ENCODE measurements around the gene COL1A2. TPM values are rescaled to one million over a fixed set of nuclear protein-coding genes. Genes with fewer than 3 reads are reported as not detected.

The COL1A2 gene
- total and polyA plus RNA-seq, 5 donors from 2014 or later = not detected

DNA sequence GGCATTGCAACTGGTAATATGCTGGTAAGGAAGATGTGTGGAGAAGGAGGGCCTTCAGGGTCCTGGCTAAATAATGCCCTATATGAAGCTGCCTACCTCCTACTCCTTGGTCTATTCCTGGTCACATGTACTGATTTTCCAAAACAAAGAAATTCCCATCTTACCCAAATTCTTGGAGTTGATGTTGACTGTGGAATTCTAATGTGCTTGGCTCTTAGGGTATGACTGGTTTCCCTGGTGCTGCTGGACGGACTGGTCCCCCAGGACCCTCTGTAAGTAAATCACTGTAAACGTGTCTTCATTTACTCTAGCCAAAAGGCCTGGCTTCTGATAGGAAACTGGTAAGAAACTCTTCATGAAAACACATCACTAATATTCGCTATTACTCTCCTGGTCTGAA lies 27.0 kb downstream of the COL1A2 start:
- no peak for ATAC-seq (ENCODE audit: low read depth in 2 of 2)
- no peaks in the 10 kb centered on the region for H3K9me3 Mint-ChIP-seq
- DNase-seq = no peak
- Histone ChIP-seq H3K4me1 (ENCODE audit: control insufficient read depth, insufficient read depth, low read length, poor library complexity, severe bottlenecking) (no peaks in the 10 kb centered on the region), H3K4me3 (ENCODE audit: low read depth, low read length) (no peak overlapping the region), H3K27ac (ENCODE audit: insufficient read depth, low read length, poor library complexity, severe bottlenecking) (no peak overlapping the region), H3K9me3 (ENCODE audit: control insufficient read depth in 2 of 2, low read length in 2 of 2) (no peaks in the 10 kb centered on the region), H3K36me3 (ENCODE audit: control insufficient read depth, insufficient read depth, low read length) (no peaks in the 10 kb centered on the region), H3K27me3 (ENCODE audit: control insufficient read depth, insufficient read depth, low read length) (no peaks in the 10 kb centered on the region)
- H3K27me3 Mint-ChIP-seq = peaks cover 5% of the 10 kb centered on the region
- no peaks in the 10 kb centered on the region for H3K4me1 Mint-ChIP-seq
- no peak overlapping the region for H3K27ac Mint-ChIP-seq
- H3K4me3 Mint-ChIP-seq = no peak overlapping the region
- H3K36me3 Mint-ChIP-seq = no peaks in the 10 kb centered on the region

DNA sequence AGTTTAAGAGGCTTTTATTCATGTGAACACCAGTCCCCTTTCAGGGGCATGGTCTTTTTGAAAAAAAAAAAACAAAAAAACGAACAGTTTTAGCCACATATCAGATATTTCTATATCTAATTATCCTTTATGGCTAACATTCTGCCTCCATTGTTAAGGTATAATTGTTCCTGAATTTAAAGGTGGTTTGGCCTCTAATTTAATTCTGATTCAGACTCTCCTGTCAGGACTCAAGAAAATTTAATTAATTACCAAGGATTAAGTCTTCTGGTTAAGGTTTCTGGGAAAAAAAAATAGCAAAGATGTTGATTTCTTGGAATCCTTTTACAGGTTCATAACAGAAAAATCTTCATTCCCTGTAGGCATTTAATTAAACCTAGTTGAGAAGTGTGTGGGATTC lies 27.4 kb downstream of the COL1A2 start:
- Mint-ChIP-seq H3K4me3 (no peak overlapping the region), H3K4me1 (no peaks in the 10 kb centered on the region), H3K36me3 (no peaks in the 10 kb centered on the region), H3K9me3 (no peaks in the 10 kb centered on the region), H3K27ac (no peak overlapping the region), H3K27me3 (peaks cover under 1% of the 10 kb centered on the region)
- no peaks in the 10 kb centered on the region for H3K9me3 ChIP-seq (ENCODE audit: control insufficient read depth in 2 of 2, low read length in 2 of 2)
- no peaks in the 10 kb centered on the region for H3K4me1 ChIP-seq (ENCODE audit: control insufficient read depth, insufficient read depth, low read length, poor library complexity, severe bottlenecking)
- H3K27me3 ChIP-seq (ENCODE audit: control insufficient read depth, insufficient read depth, low read length) = no peaks in the 10 kb centered on the region
- DNase-seq (no peak), ATAC-seq (ENCODE audit: low read depth in 2 of 2) (no peak)
- H3K36me3 ChIP-seq (ENCODE audit: control insufficient read depth, insufficient read depth, low read length) = no peaks in the 10 kb centered on the region
- H3K4me3 ChIP-seq (ENCODE audit: low read depth, low read length) = no peak overlapping the region
- no peak overlapping the region for H3K27ac ChIP-seq (ENCODE audit: insufficient read depth, low read length, poor library complexity, severe bottlenecking)

DNA sequence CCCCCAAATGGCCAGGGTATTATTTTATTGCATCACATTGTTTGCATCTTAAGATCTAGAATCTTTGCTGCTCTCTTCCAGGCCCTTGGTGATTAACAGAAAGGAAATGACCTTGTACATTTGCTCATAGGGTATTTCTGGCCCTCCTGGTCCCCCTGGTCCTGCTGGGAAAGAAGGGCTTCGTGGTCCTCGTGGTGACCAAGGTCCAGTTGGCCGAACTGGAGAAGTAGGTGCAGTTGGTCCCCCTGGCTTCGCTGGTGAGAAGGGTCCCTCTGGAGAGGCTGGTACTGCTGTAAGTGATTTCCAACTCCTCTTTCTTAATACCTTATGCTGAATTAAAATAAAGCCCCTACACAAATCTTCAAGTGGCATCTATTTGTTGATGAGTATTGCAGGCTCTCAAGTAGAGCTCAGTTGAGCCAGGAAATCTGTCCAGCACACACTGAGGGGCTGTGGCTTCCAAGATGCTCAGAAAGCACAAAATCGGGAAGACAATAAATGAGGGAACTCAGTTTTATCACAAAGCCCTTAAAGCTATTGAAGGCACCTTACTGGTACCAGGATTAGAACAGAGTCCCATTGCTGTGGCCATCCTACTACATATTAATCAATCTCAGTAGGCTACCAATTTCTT lies 28.2 kb downstream of the COL1A2 start:
- Mint-ChIP-seq H3K4me3 (no peak overlapping the region), H3K36me3 (no peaks in the 10 kb centered on the region), H3K4me1 (no peaks in the 10 kb centered on the region), H3K27me3 (no peaks in the 10 kb centered on the region), H3K27ac (no peak overlapping the region), H3K9me3 (no peaks in the 10 kb centered on the region)
- Histone ChIP-seq H3K27ac (ENCODE audit: insufficient read depth, low read length, poor library complexity, severe bottlenecking) (no peak overlapping the region), H3K9me3 (ENCODE audit: control insufficient read depth in 2 of 2, low read length in 2 of 2) (no peaks in the 10 kb centered on the region), H3K4me3 (ENCODE audit: low read depth, low read length) (no peak overlapping the region), H3K4me1 (ENCODE audit: control insufficient read depth, insufficient read depth, low read length, poor library complexity, severe bottlenecking) (no peaks in the 10 kb centered on the region), H3K27me3 (ENCODE audit: control insufficient read depth, insufficient read depth, low read length) (no peaks in the 10 kb centered on the region), H3K36me3 (ENCODE audit: control insufficient read depth, insufficient read depth, low read length) (no peaks in the 10 kb centered on the region)
- DNase-seq (no peak), ATAC-seq (ENCODE audit: low read depth in 2 of 2) (no peak)

DNA sequence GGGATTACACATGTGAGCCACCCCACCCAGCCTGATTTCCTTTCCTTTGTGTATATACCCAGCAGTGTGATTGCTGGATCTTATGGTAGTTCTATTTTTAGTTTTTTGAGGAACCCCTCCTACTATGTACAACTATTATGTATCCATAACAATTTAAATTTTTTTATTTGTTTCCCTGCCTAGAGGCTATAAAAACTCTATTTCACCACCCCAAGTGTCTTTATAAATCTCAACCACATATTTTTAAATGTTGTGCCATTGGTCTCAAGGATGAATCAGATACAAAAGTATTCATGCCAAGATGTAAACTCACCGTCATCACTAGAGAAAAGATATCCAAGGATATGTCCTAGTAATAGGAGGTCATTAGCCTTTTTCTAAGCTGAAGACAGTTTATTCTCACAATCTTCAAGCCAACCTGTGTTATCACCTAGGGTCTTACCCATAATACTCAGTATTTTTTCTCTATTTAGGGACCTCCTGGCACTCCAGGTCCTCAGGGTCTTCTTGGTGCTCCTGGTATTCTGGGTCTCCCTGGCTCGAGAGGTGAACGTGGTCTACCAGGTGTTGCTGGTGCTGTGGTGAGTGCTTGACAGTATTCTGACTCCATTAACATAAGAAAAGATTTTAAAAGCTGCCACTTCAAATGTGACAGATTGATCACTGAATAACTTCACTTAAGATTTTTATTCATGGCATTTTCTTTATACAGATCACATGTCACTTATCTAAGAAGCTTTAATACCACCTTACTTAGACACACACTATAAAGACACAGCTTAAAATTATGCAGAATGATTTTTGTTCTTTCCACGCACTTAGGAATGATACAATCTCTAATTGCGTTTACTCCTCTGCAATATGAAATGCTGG lies 29.4 kb downstream of the COL1A2 start:
- H3K9me3 Mint-ChIP-seq = no peaks in the 10 kb centered on the region
- no peaks in the 10 kb centered on the region for H3K4me1 ChIP-seq (ENCODE audit: control insufficient read depth, insufficient read depth, low read length, poor library complexity, severe bottlenecking)
- no peaks in the 10 kb centered on the region for H3K36me3 ChIP-seq (ENCODE audit: control insufficient read depth, insufficient read depth, low read length)
- ATAC-seq (ENCODE audit: low read depth in 2 of 2) = no peak
- H3K27me3 ChIP-seq (ENCODE audit: control insufficient read depth, insufficient read depth, low read length) = no peaks in the 10 kb centered on the region
- DNase-seq = no peak
- no peaks in the 10 kb centered on the region for H3K36me3 Mint-ChIP-seq
- no peaks in the 10 kb centered on the region for H3K4me1 Mint-ChIP-seq
- H3K4me3 ChIP-seq (ENCODE audit: low read depth, low read length) = no peak overlapping the region
- H3K27ac ChIP-seq (ENCODE audit: insufficient read depth, low read length, poor library complexity, severe bottlenecking) = no peak overlapping the region
- no peak overlapping the region for H3K27ac Mint-ChIP-seq
- no peak overlapping the region for H3K4me3 Mint-ChIP-seq
- no peaks in the 10 kb centered on the region for H3K27me3 Mint-ChIP-seq
- no peaks in the 10 kb centered on the region for H3K9me3 ChIP-seq (ENCODE audit: control insufficient read depth in 2 of 2, low read length in 2 of 2)

DNA sequence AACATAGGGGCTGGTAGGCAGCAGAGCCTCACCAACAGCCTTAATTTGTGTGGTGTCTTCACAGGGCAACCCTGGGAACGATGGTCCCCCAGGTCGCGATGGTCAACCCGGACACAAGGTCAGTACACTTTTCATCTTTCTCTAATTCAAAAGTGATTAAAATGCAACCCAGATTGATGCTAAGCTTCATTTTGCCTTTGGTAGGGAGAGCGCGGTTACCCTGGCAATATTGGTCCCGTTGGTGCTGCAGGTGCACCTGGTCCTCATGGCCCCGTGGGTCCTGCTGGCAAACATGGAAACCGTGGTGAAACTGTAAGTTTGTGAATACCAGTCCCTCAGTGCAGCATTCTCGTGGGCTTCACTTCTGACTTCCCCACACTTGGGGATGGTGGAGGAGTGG lies 30.9 kb downstream of the COL1A2 start:
- no peak overlapping the region for H3K27ac ChIP-seq (ENCODE audit: insufficient read depth, low read length, poor library complexity, severe bottlenecking)
- no peaks in the 10 kb centered on the region for H3K27me3 ChIP-seq (ENCODE audit: control insufficient read depth, insufficient read depth, low read length)
- Mint-ChIP-seq H3K4me3 (no peak overlapping the region), H3K27me3 (no peaks in the 10 kb centered on the region), H3K36me3 (no peaks in the 10 kb centered on the region), H3K9me3 (no peaks in the 10 kb centered on the region), H3K4me1 (no peaks in the 10 kb centered on the region), H3K27ac (no peak overlapping the region)
- no peak overlapping the region for H3K4me3 ChIP-seq (ENCODE audit: low read depth, low read length)
- H3K36me3 ChIP-seq (ENCODE audit: control insufficient read depth, insufficient read depth, low read length) = no peaks in the 10 kb centered on the region
- H3K9me3 ChIP-seq (ENCODE audit: control insufficient read depth in 2 of 2, low read length in 2 of 2) = no peaks in the 10 kb centered on the region
- no peaks in the 10 kb centered on the region for H3K4me1 ChIP-seq (ENCODE audit: control insufficient read depth, insufficient read depth, low read length, poor library complexity, severe bottlenecking)
- ATAC-seq (ENCODE audit: low read depth in 2 of 2) (no peak), DNase-seq (no peak)

DNA sequence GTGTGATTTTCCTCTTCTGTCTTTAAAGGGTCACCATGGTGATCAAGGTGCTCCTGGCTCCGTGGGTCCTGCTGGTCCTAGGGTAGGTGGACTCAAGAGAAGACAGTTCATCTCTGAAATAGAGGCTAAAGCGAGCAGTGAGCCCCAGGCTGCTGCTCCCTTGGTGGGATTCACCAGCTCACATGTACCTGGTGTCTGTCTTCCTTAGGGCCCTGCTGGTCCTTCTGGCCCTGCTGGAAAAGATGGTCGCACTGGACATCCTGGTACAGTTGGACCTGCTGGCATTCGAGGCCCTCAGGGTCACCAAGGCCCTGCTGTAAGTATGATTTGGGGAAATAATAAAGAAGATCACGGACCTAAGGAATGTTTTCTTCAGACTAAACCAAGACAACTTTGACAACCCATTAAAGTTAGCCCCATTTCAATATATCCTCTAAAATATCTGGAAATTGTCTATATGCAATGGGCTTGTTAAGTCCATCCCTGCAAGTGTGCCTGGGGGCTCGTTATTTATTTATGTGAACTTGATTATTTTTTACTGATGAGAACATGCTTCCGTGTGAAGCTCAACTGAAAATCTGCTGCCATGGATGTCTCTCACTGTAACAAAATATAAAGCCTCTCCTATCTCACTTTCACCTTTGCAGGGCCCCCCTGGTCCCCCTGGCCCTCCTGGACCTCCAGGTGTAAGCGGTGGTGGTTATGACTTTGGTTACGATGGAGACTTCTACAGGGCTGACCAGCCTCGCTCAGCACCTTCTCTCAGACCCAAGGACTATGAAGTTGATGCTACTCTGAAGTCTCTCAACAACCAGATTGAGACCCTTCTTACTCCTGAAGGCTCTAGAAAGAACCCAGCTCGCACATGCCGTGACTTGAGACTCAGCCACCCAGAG lies 32.5 kb downstream of the COL1A2 start:
- H3K27ac ChIP-seq (ENCODE audit: insufficient read depth, low read length, poor library complexity, severe bottlenecking) = no peak overlapping the region
- H3K4me1 Mint-ChIP-seq = no peaks in the 10 kb centered on the region
- H3K36me3 Mint-ChIP-seq = no peaks in the 10 kb centered on the region
- no peaks in the 10 kb centered on the region for H3K9me3 Mint-ChIP-seq
- no peaks in the 10 kb centered on the region for H3K4me1 ChIP-seq (ENCODE audit: control insufficient read depth, insufficient read depth, low read length, poor library complexity, severe bottlenecking)
- H3K36me3 ChIP-seq (ENCODE audit: control insufficient read depth, insufficient read depth, low read length) = no peaks in the 10 kb centered on the region
- DNase-seq = no peak
- no peak overlapping the region for H3K27ac Mint-ChIP-seq
- H3K27me3 Mint-ChIP-seq = no peaks in the 10 kb centered on the region
- no peaks in the 10 kb centered on the region for H3K27me3 ChIP-seq (ENCODE audit: control insufficient read depth, insufficient read depth, low read length)
- H3K9me3 ChIP-seq (ENCODE audit: control insufficient read depth in 2 of 2, low read length in 2 of 2) = no peaks in the 10 kb centered on the region
- no peak overlapping the region for H3K4me3 ChIP-seq (ENCODE audit: low read depth, low read length)
- no peak for ATAC-seq (ENCODE audit: low read depth in 2 of 2)
- no peak overlapping the region for H3K4me3 Mint-ChIP-seq

DNA sequence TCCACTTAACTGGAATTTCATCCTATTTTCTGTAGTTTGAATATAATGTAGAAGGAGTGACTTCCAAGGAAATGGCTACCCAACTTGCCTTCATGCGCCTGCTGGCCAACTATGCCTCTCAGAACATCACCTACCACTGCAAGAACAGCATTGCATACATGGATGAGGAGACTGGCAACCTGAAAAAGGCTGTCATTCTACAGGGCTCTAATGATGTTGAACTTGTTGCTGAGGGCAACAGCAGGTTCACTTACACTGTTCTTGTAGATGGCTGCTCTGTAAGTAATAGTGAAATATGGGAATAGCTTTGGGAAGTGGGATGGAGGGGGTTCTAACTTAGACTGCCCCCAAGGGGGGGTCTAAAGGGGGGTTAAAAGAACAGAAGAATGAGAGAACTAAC lies 34.5 kb downstream of the COL1A2 start:
- ATAC-seq (ENCODE audit: low read depth in 2 of 2) = no peak
- no peaks in the 10 kb centered on the region for H3K4me1 Mint-ChIP-seq
- no peak overlapping the region for H3K27ac Mint-ChIP-seq
- Histone ChIP-seq H3K4me1 (ENCODE audit: control insufficient read depth, insufficient read depth, low read length, poor library complexity, severe bottlenecking) (no peaks in the 10 kb centered on the region), H3K27me3 (ENCODE audit: control insufficient read depth, insufficient read depth, low read length) (no peaks in the 10 kb centered on the region), H3K27ac (ENCODE audit: insufficient read depth, low read length, poor library complexity, severe bottlenecking) (no peak overlapping the region), H3K4me3 (ENCODE audit: low read depth, low read length) (no peak overlapping the region), H3K9me3 (ENCODE audit: control insufficient read depth in 2 of 2, low read length in 2 of 2) (no peaks in the 10 kb centered on the region), H3K36me3 (ENCODE audit: control insufficient read depth, insufficient read depth, low read length) (no peaks in the 10 kb centered on the region)
- H3K27me3 Mint-ChIP-seq = peaks cover 4% of the 10 kb centered on the region
- no peaks in the 10 kb centered on the region for H3K9me3 Mint-ChIP-seq
- no peak overlapping the region for H3K4me3 Mint-ChIP-seq
- no peak for DNase-seq
- no peaks in the 10 kb centered on the region for H3K36me3 Mint-ChIP-seq
